Jurkat, Clone E6-1 (cell line): ENCODE results near the gene CPED1.

Experiments
- DNase-seq: peaks from one replicate; pipeline ENCODE4 v3.0.0-alpha.2; 2011; ENCODE audit warnings: low read depth, low spot score
- H3K4me3 ChIP-seq: 2 replicates; pipeline ENCODE4 v1.5.1; 2011; ENCODE audit warnings: mild to moderate bottlenecking, low read length, control low read depth, moderate library complexity

Gene CPED1

GRCh38 chr7:121011401-121011800, 22.9 kb downstream of the CPED1 start:
- no peak overlapping the region for H3K4me3 ChIP-seq
- DNase-seq = no peak

GRCh38 chr7:121012170-121012874, 23.8 kb downstream of the CPED1 start:
- DNase-seq = no peak
- H3K4me3 ChIP-seq = no peak overlapping the region

GRCh38 chr7:121012919-121013318, 24.4 kb downstream of the CPED1 start:
- H3K4me3 ChIP-seq = no peak overlapping the region
- DNase-seq = no peak

- DNase-seq = no peak
- H3K4me3 ChIP-seq = no peak overlapping the region
Measured at GRCh38 chr7:121015560-121015959, 27.0 kb downstream of the CPED1 start.

GRCh38 chr7:121016966-121017365, 28.5 kb downstream of the CPED1 start:
- no peak overlapping the region for H3K4me3 ChIP-seq
- no peak for DNase-seq

GRCh38 chr7:121017586-121017985, 29.1 kb downstream of the CPED1 start:
- H3K4me3 ChIP-seq = no peak overlapping the region
- no peak for DNase-seq

- DNase-seq = no peak
- H3K4me3 ChIP-seq = no peak overlapping the region
Measured at GRCh38 chr7:121019018-121019417, 30.5 kb downstream of the CPED1 start.

GRCh38 chr7:121020249-121020988, 31.9 kb downstream of the CPED1 start:
- no peak overlapping the region for H3K4me3 ChIP-seq
- DNase-seq = no peak

GRCh38 chr7:121020989-121021969, 32.8 kb downstream of the CPED1 start:
- DNase-seq = no peak
- H3K4me3 ChIP-seq = no peak overlapping the region

- DNase-seq = no peak
- H3K4me3 ChIP-seq = no peak overlapping the region
Measured at GRCh38 chr7:121023194-121023593, 34.7 kb downstream of the CPED1 start.

- no peak for DNase-seq
- H3K4me3 ChIP-seq = no peak overlapping the region
Measured at GRCh38 chr7:121023683-121024511, 35.4 kb downstream of the CPED1 start.

GRCh38 chr7:121024611-121025010, 36.1 kb downstream of the CPED1 start:
- DNase-seq = no peak
- no peak overlapping the region for H3K4me3 ChIP-seq

- H3K4me3 ChIP-seq = no peak overlapping the region
- no peak for DNase-seq
Measured at GRCh38 chr7:121026159-121026558, 37.6 kb downstream of the CPED1 start.

- no peak overlapping the region for H3K4me3 ChIP-seq
- no peak for DNase-seq
Measured at GRCh38 chr7:121026577-121027111, 38.1 kb downstream of the CPED1 start.

- H3K4me3 ChIP-seq = no peak overlapping the region
- DNase-seq = no peak
Measured at GRCh38 chr7:121027761-121028669, 39.5 kb downstream of the CPED1 start.

GRCh38 chr7:121029302-121029701, 40.8 kb downstream of the CPED1 start:
- no peak overlapping the region for H3K4me3 ChIP-seq
- no peak for DNase-seq

- no peak for DNase-seq
- no peak overlapping the region for H3K4me3 ChIP-seq
Measured at GRCh38 chr7:121030308-121030707, 41.8 kb downstream of the CPED1 start.
